HG02943 (cell line): ENCODE results near the gene NNT.
"Not testable (repeated sequence)": the region's sequence is repeated elsewhere in the genome, so short reads cannot be mapped to it uniquely, and the experiment has no call there.

Experiments
- ATAC-seq: cut with Tn5 transposase; IDR thresholded peaks from one replicate; pipeline ENCODE4 v1.9.1; 2021; ENCODE audit warnings: mild to moderate bottlenecking, low read depth, moderate library complexity; ENCODE audit not compliant: unreplicated experiment

NNT gene

DNA sequence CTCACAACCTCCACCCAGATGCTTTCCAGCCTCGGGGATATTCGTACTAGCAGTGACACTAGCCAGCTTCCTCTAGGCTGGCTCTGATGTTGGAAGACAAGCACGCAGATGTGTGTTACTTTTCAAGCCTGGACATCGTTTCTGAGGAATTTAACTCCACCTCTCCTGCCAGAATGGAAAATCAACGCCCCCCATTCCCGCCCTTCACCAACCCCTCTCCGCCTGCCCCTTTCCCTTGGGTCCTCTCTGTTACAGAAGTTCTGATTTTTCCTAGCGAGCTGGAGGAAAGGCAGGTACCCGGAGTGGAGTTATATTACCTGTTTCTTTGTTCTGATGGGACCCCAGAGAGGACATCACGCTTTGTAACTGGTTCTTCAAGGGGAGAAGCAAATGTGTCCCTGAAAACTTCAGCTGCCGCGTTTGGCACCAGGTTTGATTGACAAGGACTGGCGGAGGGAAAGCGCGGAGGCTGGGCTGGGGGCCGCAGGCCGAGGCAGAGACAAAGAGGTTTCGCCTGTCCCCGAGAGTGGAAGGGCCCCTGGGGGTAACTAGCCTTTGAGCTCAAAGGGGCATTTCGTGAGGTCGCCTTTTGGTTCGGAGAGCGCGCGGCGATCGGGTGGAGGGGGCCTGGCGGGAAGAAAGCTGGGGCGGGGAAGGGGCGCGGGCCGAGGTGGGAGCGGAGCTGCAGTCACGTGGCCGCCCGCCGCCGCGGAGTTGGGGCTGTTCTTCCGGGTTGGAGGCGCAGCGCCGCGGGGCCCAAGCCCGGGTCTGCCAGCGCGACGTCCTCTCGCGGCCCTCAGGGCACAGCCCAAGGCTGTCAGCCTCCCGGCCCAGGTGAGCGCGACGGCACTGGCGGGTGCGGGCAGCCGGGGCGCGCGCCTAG is at the start of gene NNT:
NNT (plus strand) TSS at position 720 of the 883 bp plus-strand sequence. CDS start 6,016 bp downstream, outside the sequence.
- ATAC-seq, result peak; percentile 70

DNA sequence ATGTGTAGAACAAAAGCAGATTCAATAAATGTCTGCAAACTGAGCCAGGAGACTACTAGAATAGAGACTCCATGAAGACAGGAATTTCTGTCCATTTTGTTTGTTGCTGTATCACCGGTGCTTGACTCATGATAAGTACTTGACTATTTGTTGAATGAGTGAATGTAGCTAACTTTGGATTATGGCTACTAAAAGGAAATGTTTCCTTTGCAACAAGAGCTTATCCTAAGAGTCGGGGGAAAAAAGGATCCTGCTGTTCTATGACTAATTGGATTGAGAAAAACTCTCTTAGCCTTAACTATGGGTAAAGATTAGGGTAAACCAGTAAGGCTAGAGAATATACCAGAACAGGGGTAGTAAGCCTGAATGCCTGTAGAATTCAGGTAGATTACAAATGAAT is 49.6 kb upstream of the NNT start:
- ATAC-seq, result no peak

DNA sequence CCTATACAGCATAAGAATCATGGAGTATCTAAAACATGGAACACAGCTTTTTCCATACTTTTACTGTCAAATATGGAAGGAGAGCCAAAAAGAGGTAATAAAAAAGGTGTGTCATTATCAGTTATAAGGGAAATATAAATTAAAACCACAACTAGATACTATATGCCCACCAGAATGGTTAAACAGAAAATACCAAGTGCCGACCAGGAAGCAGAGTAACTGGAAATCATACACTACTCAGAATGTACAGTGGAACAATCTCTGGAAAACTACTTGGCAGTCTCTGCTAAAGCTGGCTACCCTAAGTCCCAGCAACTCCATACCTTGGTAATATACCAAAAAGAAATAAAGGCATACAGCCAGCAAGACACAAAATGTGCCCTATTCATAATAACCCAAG is 48.5 kb upstream of the NNT start:
- ATAC-seq, result no peak

DNA sequence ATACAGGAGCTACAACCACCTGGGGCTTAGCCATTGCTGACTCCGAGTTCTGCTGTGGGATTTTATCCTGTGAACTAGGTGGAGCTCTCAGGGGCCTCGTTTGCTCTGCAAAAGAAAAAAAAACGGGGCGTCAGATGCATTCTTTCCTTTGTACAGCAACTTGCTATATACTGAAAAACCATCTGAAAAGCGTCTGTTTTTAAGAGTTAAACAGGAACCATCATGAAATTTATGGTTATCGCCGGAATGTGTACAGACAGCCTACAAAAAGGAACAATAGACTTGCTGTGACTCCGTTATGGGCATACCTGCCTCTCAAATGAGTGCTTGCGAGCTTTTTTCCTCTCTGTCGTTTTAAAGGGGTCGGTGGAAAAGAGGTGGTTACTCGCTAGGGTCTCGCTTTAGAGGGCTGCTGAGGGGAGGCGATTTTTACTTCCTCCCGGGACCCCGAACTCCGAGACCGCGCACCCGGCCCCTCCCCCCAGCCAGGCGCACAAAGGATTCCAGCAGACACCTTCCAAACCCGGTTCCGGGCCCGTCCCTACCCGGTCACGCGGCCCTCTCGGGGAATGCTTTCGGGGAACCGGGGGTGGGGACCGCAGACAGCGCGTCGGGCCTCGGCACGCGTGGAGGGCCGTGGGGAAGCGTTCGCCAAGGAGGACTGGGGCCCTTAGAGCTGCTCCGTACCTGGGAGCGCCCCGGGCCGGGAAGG is 46.9 kb upstream of the NNT start:
- peak; percentile 30 for ATAC-seq

DNA sequence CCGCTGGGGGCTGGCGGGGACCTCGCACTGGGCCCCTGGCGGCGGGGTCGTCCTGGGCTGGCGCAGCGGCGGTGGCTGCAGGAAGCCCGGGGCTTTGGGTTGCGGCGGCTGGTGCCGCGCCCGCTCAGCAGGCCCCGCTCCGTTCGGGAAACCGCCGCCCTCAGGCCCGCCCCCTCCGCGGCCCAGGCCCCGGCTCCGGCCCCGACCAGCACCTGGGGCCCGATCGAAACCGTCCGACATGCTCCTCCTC is 46.4 kb upstream of the NNT start:
- ATAC-seq, result peak; percentile 91

DNA sequence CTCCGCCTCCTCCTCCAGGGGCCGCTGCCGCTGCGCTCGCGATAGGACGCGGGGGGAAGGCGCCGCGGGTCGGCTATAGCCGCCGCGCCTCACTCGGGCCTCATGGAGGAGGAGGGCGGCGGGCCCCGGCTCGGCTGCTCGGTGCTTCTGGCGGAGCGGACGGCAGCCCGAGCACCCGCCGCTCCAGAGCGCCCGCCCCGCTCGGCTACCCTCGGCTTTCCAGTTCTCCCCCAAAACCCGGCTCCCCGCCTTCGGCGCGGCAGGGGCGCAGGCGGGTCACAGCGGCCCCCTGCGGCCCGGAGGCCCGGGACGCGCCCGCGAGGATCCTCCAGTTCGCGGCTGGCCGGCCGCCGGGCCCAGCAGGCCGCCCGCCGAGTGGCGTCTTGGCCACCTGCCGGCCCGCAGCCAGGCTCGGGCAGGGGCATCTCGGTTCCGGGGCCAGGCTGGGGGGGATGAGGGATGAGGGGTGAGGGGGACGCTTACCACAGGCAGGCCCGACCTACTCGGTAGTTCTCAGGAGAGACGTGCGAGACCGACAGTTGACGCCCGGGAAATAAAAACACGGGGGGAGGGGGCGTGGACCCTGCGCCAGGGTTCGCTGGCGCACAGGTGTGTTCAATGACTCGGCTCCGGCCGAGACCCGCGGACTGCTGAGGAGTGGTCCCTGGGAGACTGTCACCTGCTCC is 46.0 kb upstream of the NNT start, which contains the start of gene PAIP1:
PAIP1 (minus strand) TSS at position 221 of the 686 bp plus-strand sequence. CDS start 231 bp downstream, outside the sequence.
- peak; percentile 70 for ATAC-seq

DNA sequence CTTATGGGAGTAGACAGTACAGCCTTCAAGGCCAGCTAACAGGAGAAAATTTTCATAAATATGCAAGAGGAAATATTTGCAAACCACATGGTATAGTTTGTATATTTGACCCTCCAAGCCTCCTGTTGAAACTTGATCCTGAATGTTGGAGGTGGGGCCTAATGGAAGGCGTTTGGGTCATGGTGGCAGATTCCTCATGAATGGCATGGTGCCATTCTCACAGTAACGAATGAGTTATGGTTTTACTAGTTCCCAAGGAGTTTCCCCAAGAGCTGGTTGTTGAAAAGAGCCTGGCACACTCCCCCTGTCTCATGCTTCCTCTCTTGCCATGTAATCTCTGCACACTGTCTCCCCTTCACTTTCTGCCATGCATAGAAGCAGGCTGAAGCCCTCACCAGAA is 42.9 kb upstream of the NNT start:
- ATAC-seq, result no peak

DNA sequence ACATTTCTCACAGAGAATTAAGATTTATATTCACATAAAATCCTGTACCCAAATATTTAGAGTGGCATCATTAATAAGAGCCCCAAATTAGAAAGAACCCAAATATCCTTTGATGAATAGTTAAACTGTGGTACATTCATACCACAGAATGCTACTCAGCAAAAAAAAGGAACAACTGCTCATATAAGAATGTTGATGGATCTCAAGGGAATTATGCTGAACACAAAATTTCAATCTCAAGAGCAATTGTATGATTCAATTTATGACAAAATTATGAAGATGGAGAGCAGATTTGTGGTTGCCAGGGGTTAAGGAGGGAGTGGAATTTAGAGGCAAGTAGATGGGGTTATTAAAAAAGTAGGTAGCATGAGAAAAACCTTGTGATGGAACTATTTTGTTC is 41.6 kb upstream of the NNT start:
- no peak for ATAC-seq

DNA sequence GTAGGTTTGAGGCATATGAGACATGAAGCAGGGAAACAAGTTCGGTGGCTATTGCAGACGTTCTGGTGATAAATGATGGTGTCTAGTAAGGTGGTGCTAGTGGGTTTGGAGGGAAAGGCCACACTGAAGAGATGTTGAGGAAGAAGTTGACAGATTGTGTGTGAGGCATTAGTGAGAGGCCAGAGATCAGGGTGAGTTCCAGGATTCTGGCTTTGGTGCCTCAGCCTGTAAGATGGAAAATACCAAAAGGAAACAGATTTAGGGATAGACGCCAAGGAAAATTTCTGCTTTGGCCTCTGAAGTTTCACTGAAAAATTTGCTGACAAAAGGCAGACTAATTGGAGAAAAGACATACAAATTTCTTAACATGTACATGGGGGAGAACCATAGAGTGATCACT is 39.7 kb upstream of the NNT start:
- no peak for ATAC-seq

DNA sequence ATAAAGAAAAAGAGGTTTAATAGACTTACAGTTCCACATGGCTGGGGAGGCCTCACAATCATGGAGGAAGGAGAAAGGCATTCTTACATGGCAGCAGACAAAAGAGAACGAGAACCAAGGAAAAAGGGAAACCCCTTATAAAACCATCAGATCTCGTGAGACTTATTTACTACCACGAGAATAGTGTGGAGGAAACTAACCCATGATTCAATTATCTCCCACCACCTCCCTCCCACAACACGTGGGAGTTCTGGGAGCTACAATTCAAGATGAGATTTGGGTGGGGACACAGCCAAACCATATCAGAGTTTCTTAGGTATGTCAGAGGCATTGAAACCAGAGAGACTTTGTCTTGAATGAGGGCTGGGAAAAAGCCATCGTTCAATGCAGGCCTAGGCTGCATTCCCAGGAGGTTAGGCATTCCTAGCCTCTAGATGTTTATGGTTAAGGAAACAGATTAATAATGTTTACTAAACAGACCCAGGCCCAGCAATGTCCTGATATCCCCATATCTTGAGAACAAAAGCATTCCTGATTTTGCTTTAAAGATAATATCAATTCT is 38.6 kb upstream of the NNT start:
- ATAC-seq, result no peak

DNA sequence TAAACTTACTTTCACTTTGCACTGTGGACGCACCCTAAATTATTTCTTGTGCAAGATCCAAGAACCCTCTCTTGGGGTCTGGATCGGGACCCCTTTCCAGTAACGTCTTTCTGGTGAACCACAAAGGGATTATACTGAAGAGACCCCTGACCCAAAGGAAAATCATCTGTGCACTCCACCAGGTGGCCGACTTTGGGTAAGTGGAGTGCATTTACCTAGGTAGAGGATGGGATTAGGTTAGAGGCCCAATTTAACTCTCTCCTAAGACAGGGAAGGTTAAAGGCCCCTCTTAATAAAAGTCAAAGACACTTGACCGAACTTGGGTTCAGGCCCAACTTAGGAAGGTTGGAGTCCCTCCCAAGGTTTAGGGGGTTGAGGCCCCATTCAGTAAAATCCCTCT is 37.9 kb upstream of the NNT start:
- no peak for ATAC-seq

DNA sequence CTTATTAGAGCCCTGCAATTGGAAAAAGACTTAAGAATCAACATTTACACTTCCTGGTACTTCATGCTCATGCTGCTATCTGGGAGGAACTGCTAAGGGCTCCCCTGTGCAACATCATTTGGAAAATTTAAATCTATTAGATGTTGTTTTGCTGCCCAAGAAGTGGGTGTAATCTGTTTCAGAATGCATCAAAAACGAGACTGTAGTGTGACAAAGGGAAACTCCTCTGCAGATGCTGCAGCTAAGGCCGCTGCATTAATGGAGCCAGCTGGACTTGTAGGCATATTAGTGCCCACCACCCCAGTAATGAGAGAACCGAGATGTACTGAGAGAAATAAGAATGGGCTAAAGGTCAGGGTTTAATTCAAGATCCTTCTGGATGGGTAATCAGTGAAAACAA is 35.0 kb upstream of the NNT start:
- no peak for ATAC-seq

DNA sequence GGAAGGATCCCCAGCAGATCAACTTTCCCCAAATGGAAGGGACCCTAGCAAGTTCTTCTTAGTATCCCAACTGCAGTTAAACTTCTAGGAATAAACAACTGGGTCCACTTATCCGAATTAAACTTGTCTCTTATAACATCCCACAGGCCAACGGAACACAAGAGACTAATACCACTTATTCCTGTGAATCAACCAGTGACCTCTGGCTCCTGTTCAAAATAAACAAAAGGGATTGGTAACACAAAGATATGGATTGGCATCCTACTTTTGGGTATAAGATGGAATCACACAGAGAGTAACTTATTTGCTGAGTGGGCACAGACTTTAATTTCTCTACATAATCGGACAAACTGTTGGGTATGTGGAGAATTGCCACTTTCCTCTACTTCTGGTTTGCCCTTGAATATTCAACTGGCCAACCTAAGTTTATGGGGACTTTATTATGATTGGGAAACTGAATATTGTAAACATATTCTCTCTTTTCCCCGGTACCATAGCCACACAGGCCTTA is 33.7 kb upstream of the NNT start:
- ATAC-seq, result no peak

DNA sequence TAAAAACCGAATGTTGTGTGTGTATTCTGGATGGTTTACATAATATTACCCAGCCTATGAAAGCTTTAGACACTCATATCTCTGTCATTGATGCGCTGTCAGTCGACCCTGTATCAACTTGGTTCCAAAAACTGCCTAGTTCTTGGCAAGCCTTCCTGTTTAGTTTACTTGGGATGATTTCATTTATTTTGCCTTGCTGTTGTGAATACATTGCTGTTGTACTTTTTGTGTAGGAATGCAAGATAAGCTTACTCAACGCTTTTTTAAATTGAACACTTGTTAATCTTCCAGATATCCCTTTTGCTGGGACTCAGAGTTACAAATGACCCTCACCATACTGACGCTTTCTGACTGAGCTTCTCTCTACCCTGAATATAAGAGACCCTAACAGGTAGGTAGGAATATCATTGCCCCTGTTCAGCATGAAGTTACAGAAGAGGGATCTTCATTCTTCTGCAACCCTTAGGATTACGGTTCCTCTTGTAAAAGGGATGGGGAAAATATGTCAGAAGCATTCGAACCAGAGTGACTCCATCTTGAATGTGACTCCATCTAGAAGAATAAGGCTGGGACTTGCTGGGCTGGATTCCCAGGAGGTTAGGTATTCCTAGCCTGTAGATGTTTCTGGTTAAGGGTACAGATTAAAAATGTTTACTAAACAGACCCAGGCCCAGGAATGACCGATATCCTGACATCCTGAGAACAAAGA is 32.4 kb upstream of the NNT start:
- no peak for ATAC-seq

DNA sequence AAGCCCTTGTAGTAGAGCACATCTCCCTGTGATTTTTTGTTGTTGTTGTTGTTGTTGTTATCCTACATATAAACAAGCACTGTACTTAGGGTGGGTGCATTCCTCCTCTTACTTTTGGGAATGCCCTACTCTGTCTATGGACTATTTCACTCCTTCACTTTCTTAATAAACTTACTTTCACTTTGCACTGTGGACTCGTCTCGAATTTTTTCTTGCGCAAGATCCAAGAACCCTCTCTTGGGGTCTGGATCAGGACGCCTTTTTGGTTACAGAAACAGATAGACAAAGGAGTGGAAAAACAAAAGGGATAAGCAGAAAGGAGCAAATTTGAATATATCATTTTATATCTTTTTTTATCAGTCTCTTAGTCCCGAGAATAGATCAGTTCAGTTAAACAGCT is 31.7 kb upstream of the NNT start:
- ATAC-seq, result no peak

DNA sequence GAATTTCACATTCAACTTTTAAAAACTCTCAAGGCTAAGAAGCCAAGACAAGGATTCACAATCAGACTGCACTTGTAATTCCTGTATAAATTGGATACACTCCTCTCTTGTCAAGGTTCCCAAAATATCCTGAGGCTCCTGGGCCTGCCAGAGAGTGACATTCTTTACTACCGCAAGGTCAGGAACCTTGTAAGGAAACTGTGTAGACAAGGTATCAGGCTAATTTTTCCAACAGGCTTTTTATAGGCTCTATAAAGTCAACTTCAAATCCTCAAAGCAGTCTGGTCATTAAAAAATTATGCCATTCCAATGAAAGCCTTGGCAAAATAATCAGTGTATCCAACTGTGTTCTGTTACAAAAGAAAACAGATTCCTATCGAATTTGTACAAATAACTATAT is 30.6 kb upstream of the NNT start:
- no peak for ATAC-seq

DNA sequence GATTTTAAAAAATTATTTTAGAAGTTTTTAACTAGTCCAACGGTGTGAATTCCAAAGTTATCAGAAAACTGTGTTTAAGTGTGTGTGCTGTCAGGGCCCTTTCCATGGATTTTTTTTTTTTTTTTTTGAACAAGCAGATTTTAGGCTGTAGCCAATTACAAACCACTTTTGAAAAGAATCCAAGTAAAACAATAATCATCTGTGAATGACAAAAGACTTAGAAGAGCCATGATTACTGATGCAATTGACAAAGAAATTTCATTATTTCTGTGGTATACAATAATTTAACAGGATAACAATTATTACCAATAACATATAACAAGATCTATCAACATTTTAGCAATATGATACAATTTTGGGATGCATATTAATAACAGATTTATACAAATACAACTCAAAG is 29.9 kb upstream of the NNT start:
- no peak for ATAC-seq

DNA sequence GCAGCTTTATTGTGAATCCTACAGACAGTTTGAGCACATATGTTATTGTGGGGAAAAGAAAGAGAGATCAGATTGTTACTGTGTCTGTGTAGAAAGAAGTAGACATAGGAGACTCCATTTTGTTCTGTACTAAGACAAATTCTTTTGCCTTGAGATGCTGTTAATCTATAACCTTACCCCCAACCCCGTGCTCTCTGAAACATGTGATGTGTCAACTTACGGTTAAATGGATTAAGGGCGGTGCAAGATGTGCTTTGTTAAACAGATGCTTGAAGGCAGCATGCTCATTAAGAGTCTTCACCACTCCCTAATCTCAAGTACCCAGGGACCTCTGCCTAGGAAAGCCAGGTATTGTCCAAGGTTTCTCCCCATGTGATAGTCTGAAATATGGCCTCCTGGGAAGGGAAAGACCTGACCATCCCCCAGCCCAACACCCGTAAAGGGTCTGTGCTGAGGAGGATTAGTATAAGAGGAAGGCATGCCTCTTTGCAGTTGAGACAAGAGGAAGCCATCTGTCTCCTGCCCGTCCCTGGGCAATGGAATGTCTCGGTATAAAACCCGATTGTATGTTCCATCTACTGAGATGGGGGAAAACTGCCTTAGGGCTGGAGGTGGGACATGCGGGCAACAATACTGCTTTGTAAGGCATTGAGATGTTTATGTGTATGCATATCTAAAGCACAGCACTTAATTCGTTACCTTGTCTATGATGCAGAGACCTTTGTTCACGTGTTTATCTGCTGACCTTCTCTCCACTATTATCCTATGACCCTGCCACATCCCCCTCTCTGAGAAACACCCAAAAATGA is 22.4 kb upstream of the NNT start:
- ATAC-seq, result not testable (repeated sequence)

DNA sequence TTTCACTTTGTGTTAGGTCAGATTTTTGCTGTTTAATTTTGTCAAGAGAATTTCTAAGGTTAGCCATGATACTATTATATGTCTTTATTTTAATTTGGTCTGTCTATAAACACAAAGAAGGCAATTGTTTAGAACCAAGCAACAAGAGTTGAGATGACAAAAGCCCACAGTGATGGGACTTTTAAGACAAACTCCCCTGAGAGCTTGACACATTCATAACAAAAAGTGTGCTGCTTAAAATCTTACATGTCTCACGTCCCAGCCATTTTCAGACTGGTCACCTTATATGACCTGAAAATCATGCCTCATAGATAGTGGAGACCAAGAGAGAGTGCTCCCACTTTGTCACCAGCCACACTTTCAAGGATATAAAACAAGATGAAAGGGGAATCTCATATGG is 21.6 kb upstream of the NNT start:
- no peak for ATAC-seq
